GM12878 (cell line): Measurements from ENCODE around the gene KCTD14. TPM values are rescaled to one million over a fixed set of nuclear protein-coding genes. Genes with fewer than 3 reads are reported as not detected.

Source experiments
- ATAC-seq: fragments of 200-7000 bp; cut with Tn5 transposase; 3 replicates; pipeline ENCODE4 v1.9.1; 2020; ENCODE audit warnings: mild to moderate bottlenecking, moderate library complexity
- BruUV-seq: library from RNA; stranded (reverse); fragments of 400-500 nt; replicated peaks from 2 replicates; lab custom pipeline; 2021; lab: Mats Ljungman, UMichigan
- CTCF ChIA-PET: fragments of 300-600 bp; sonication (Branson Sonifier 250); formaldehyde crosslinking; extraction: SDS; loops from one replicate; lab custom pipeline; 2021; ENCODE audit warnings: inconsistent platforms; lab: Yijun Ruan, JAX
- POLR2A ChIA-PET: fragments of 350-600 bp; formaldehyde crosslinking; extraction: SDS; loops from one replicate; lab custom pipeline; 2021; ENCODE audit warnings: inconsistent platforms; lab: Charles Lee
- RAD21 ChIA-PET: fragments of 300-600 bp; sonication (Branson Sonifier 250); formaldehyde crosslinking; loops from one replicate; lab custom pipeline; 2023; ENCODE audit warnings: antibody characterized with exemption; ENCODE audit not compliant: unreplicated experiment; lab: Charles Lee
- SMC1A ChIA-PET: fragments of 300-600 bp; sonication (Branson Sonifier 250); formaldehyde crosslinking; loops from one replicate; lab custom pipeline; 2023; ENCODE audit not compliant: unreplicated experiment, uncharacterized antibody; lab: Charles Lee
- DNase-seq: peaks from one replicate; pipeline ENCODE4 v3.0.0-alpha.2; 2011; ENCODE audit warnings: low read depth, low spot score
- FAIRE-seq: peaks from 3 replicates; lab custom pipeline; 2011; peaks lifted over from hg19 to GRCh38; lab: Jason Lieb, UNC
- H2AFZ ChIP-seq: 2 replicates; pipeline ENCODE4 v1.6.0; 2011; ENCODE audit warnings: low read depth, low read length, control low read depth; ENCODE audit not compliant: control insufficient read depth
- H3K27ac ChIP-seq: 2 replicates; pipeline ENCODE4 v1.5.1; 2011; ENCODE audit warnings: control low read depth; ENCODE audit not compliant: control insufficient read depth, insufficient read depth
- H3K27me3 ChIP-seq, 2 experiments: replicated peaks in 1 of 2; 2 replicates each; pipeline versions ENCODE4 v1.6.0 to v1.6.1; 2011; ENCODE audit warnings: low read length in 1 of 2; ENCODE audit not compliant: control insufficient read depth in 2 of 2, insufficient read depth in 2 of 2
- H3K36me3 ChIP-seq, 2 experiments: 2 replicates each; pipeline ENCODE4 v1.5.1; 2011; ENCODE audit warnings: low read length in 1 of 2; ENCODE audit not compliant: control insufficient read depth in 2 of 2, insufficient read depth in 2 of 2
- H3K4me1 ChIP-seq: 2 replicates; pipeline ENCODE4 v1.6.1; 2011; ENCODE audit warnings: mild to moderate bottlenecking, low read length, moderate library complexity, mixed read lengths; ENCODE audit not compliant: control insufficient read depth, insufficient read depth
- H3K4me2 ChIP-seq: 2 replicates; pipeline ENCODE4 v1.6.0; 2011; ENCODE audit warnings: control low read depth; ENCODE audit not compliant: control insufficient read depth, insufficient read depth
- H3K4me3 ChIP-seq: fragments of 200-600 bp; sonication (generic); 2 replicates; pipeline ENCODE4 v1.5.1; 2016
- H3K79me2 ChIP-seq: 2 replicates; pipeline ENCODE4 v1.6.0; 2011; ENCODE audit warnings: low read length; ENCODE audit not compliant: control insufficient read depth, insufficient read depth
- H3K9ac ChIP-seq: 2 replicates; pipeline ENCODE4 v1.8.0; 2011; ENCODE audit warnings: low read length, control low read depth, mixed read lengths; ENCODE audit not compliant: control insufficient read depth, insufficient read depth
- H3K9me3 ChIP-seq: replicated peaks from 3 replicates; pipeline ENCODE4 v1.5.1; 2011; ENCODE audit warnings: mild to moderate bottlenecking, low read length; ENCODE audit not compliant: control insufficient read depth, insufficient read depth
- H4K20me1 ChIP-seq: 2 replicates; pipeline ENCODE4 v1.6.0; 2011; ENCODE audit not compliant: control insufficient read depth, insufficient read depth
- ATF7 ChIP-seq: fragments of 450-650 bp; IDR thresholded peaks from 2 replicates; pipeline ENCODE4 v1.6.1; 2016; ENCODE audit warnings: low read depth, mild to moderate bottlenecking
- BMI1 ChIP-seq: fragments of 450-650 bp; IDR thresholded peaks from 2 replicates; pipeline ENCODE4 v1.6.1; 2016; ENCODE audit warnings: mild to moderate bottlenecking, moderate library complexity, borderline replicate concordance
- CHD1 ChIP-seq: IDR thresholded peaks from 2 replicates; pipeline ENCODE4 v1.6.1; 2012; ENCODE audit warnings: low read depth, low read length, improper control_type of control experiment
- CREB1 ChIP-seq: IDR thresholded peaks from 2 replicates; pipeline ENCODE4 v1.6.1; 2012; ENCODE audit warnings: low read depth, mild to moderate bottlenecking, inconsistent platforms
- EP300 ChIP-seq, 2 experiments: fragments of 150-350 bp in 1 of 2; IDR thresholded peaks; 2 replicates each; pipeline ENCODE4 v1.6.1; 2011 to 2012; ENCODE audit warnings: low read depth in 2 of 2, low read length in 2 of 2, borderline replicate concordance in 1 of 2, improper control_type of control experiment in 1 of 2, inconsistent platforms in 1 of 2; ENCODE audit not compliant: control insufficient read depth in 1 of 2
- FOXK2 ChIP-seq: fragments of 450-650 bp; IDR thresholded peaks from 2 replicates; pipeline ENCODE4 v1.6.1; 2017; ENCODE audit warnings: mild to moderate bottlenecking, moderate library complexity
- IRF4 ChIP-seq: IDR thresholded peaks from 2 replicates; pipeline ENCODE4 v1.6.1; 2011; ENCODE audit warnings: low read depth, low read length
- JUNB ChIP-seq: IDR thresholded peaks from 2 replicates; pipeline ENCODE4 v1.6.1; 2016; ENCODE audit warnings: antibody characterized with exemption, mild to moderate bottlenecking
- RFX5 ChIP-seq: IDR thresholded peaks from 2 replicates; pipeline ENCODE4 v1.6.1; 2011; ENCODE audit warnings: low read depth, low read length, improper control_type of control experiment
- SMAD1 ChIP-seq: fragments of 450-650 bp; IDR thresholded peaks from 2 replicates; pipeline ENCODE4 v1.6.1; 2018; ENCODE audit warnings: mild to moderate bottlenecking, low read depth; ENCODE audit not compliant: partially characterized antibody
- SMARCA5 ChIP-seq: fragments of 450-650 bp; IDR thresholded peaks from 2 replicates; pipeline ENCODE4 v1.6.1; 2017; ENCODE audit warnings: mild to moderate bottlenecking
- STAT3 ChIP-seq: IDR thresholded peaks from 2 replicates; pipeline ENCODE4 v1.6.1; 2011; ENCODE audit warnings: low read depth, low read length, improper control_type of control experiment
- SUZ12 ChIP-seq: fragments of 200-600 bp; sonication (generic); IDR thresholded peaks from one replicate; pipeline ENCODE4 v1.6.1; 2018; ENCODE audit warnings: antibody characterized with exemption, mild to moderate bottlenecking; ENCODE audit not compliant: unreplicated experiment
- TARDBP ChIP-seq: IDR thresholded peaks from 2 replicates; pipeline ENCODE4 v1.6.1; 2016; ENCODE audit warnings: borderline replicate concordance
- YBX1 ChIP-seq: fragments of 450-650 bp; IDR thresholded peaks from 2 replicates; pipeline ENCODE4 v1.6.1; 2016; ENCODE audit warnings: antibody characterized with exemption
- ZNF24 ChIP-seq: fragments of 450-650 bp; IDR thresholded peaks from 2 replicates; pipeline ENCODE4 v1.6.1; 2017; ENCODE audit warnings: antibody characterized with exemption, mild to moderate bottlenecking
- ZNF384 ChIP-seq: IDR thresholded peaks from 2 replicates; pipeline ENCODE4 v1.6.1; 2012; ENCODE audit warnings: low read depth, mild to moderate bottlenecking, low read length, improper control_type of control experiment, borderline replicate concordance
- WGBS: methylation state at CpG from one replicate; pipeline ENCODE4 v1.1.6; 2016; ENCODE audit warnings: low lambda C conversion rate; ENCODE audit not compliant: insufficient replicate concordance, insufficient coverage; ENCODE audit errors: missing lambda C conversion rate; 5-methylcytosine and 5-hydroxymethylcytosine counted together
- in situ Hi-C: fragments of 300-500 bp; cut with MboI; formaldehyde crosslinking; loops from 9 replicates; pipeline ENCODE4 v1.14.3; 2018; ENCODE audit warnings: mixed read lengths
- intact Hi-C: fragments of 100-400 bp; cut with micrococcal nuclease; formaldehyde crosslinking; loops from one replicate; pipeline ENCODE4 v1.14.2; 2022; ENCODE audit not compliant: unreplicated experiment
- polyA plus RNA-seq, 11 experiments: library from polyadenylated mRNA; depleted of rRNA in 4 of 11; unstranded in 6 of 11; stranded (reverse) in 5 of 11; fragments of >200 nt; fragmentation: Nextera tagmentation in 4 of 11; fragmentation: Illumina TruSeq in 1 of 11; extraction: Ambion mirVana in 4 of 11; extraction: Trizol in 1 of 11; gene quantifications; 1 replicate in 1 of 11; 2 replicates in 10 of 11; pipeline versions ENCODE4 v1.2.1 to v1.2.3, GENCODE V29; 2011 to 2016; ENCODE audit warnings: inconsistent platforms in 2 of 11, missing spikeins in 2 of 11, low read depth in 1 of 11
- total RNA-seq, 4 experiments: library from RNA; depleted of rRNA in 3 of 4; stranded (reverse); fragments of >200 nt in 3 of 4; fragmentation: Illumina TruSeq in 1 of 4; extraction: Trizol in 1 of 4; gene quantifications; 2 replicates each; pipeline versions ENCODE4 v1.2.1 to v1.2.3, GENCODE V29; 2013 to 2021
- TF ChIP-seq, protein P1 (sequence below): fragments of 450-650 bp; IDR thresholded peaks from 2 replicates; pipeline ENCODE4 v1.6.1; 2018; ENCODE audit warnings: mild to moderate bottlenecking, low read depth, moderate library complexity; ENCODE audit not compliant: partially characterized antibody
- TF ChIP-seq, protein P2 (sequence below): fragments of 150-350 bp; IDR thresholded peaks from 2 replicates; pipeline ENCODE4 v1.6.1; 2014; ENCODE audit warnings: mild to moderate bottlenecking, low read depth, low read length
- TF ChIP-seq, protein P3 (sequence below): fragments of 450-650 bp; IDR thresholded peaks from 2 replicates; pipeline ENCODE4 v1.6.1; 2014; ENCODE audit warnings: mild to moderate bottlenecking

The KCTD14 gene
- total and polyA plus RNA-seq, 10 of the 15 experiments (the other 5 are each of a cell fraction or from before 2014, with no cell fraction given): 0.11 to 0.63 (median 0.48) TPM

DNA sequence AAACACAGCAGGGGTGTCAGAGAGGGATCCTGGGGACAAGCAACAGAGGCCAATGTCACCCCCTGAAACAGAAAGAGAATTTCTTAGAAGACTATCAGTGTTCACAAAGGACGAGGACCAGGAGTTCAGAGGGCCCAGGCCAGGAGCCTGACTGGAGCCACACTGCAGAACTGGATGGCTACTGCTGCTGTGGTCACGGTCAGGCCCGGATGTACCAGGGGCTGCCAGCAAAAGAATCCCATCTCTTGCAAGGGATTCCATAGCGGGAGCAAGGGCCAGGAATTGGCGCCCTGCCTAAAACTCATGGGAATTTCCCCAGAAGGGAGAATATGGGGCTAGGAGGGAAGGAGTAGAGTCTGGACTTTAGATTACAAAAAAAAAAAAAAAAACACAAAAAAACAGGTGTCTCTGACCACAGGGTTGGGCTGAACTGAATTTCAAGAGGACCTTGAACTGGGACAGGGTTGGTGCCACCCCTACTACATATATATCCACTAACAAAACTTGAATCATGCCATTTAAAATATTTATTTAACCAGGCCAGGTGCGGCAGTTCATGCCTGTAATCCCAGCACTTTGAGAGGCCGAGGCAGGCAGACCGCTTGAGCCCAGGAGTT lies 15.7 kb upstream of the KCTD14 start:
- no peaks in the 10 kb centered on the region for H3K9me3 ChIP-seq
- 92% methylated on average over 8 of the region's 8 CpGs for WGBS
- DNase-seq (no peak), ATAC-seq (no peak), FAIRE-seq (no peak)
- H3K9ac ChIP-seq: no peak overlapping the region
- no peak overlapping the region for H3K4me3 ChIP-seq
- intact Hi-C loops: no loop called here
- no TSS peak for BruUV-seq
- ChIA-PET POLR2A (interaction anchor here (0.6 to 0.9 kb wide), 2 partner anchors 12 to 18 kb away, joined by 3 read pairs; no protein-coding TSS in a partner anchor), RAD21 (interaction anchor here (0.8 to 2.5 kb wide), 2 partner anchors 8 to 44 kb away, joined by 3 to 9 read pairs; no protein-coding TSS in a partner anchor), CTCF (interaction anchor here (1.2 kb wide), 1 partner anchor 18 kb away, joined by 3 read pairs; no protein-coding TSS in a partner anchor), SMC1A (interaction anchor here (0.6 to 1.3 kb wide), 2 partner anchors 18 to 263 kb away, joined by 3 to 6 read pairs; no protein-coding TSS in a partner anchor)
- H3K4me1 ChIP-seq: peaks cover 7% of the 10 kb centered on the region
- H2AFZ ChIP-seq: no peak overlapping the region
- H3K4me2 ChIP-seq: no peak overlapping the region
- H3K27ac ChIP-seq: no peak overlapping the region
- H3K27me3 ChIP-seq: no peaks in the 10 kb centered on the region
- no peaks in the 10 kb centered on the region for H3K36me3 ChIP-seq
- H3K79me2 ChIP-seq: no peaks in the 10 kb centered on the region
- in situ Hi-C loops: no loop called here
- no peaks in the 10 kb centered on the region for H4K20me1 ChIP-seq
- TF ChIP-seq, protein P1, sequence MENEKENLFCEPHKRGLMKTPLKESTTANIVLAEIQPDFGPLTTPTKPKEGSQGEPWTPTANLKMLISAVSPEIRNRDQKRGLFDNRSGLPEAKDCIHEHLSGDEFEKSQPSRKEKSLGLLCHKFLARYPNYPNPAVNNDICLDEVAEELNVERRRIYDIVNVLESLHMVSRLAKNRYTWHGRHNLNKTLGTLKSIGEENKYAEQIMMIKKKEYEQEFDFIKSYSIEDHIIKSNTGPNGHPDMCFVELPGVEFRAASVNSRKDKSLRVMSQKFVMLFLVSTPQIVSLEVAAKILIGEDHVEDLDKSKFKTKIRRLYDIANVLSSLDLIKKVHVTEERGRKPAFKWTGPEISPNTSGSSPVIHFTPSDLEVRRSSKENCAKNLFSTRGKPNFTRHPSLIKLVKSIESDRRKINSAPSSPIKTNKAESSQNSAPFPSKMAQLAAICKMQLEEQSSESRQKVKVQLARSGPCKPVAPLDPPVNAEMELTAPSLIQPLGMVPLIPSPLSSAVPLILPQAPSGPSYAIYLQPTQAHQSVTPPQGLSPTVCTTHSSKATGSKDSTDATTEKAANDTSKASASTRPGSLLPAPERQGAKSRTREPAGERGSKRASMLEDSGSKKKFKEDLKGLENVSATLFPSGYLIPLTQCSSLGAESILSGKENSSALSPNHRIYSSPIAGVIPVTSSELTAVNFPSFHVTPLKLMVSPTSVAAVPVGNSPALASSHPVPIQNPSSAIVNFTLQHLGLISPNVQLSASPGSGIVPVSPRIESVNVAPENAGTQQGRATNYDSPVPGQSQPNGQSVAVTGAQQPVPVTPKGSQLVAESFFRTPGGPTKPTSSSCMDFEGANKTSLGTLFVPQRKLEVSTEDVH: no peak
- TF ChIP-seq, protein P2, sequence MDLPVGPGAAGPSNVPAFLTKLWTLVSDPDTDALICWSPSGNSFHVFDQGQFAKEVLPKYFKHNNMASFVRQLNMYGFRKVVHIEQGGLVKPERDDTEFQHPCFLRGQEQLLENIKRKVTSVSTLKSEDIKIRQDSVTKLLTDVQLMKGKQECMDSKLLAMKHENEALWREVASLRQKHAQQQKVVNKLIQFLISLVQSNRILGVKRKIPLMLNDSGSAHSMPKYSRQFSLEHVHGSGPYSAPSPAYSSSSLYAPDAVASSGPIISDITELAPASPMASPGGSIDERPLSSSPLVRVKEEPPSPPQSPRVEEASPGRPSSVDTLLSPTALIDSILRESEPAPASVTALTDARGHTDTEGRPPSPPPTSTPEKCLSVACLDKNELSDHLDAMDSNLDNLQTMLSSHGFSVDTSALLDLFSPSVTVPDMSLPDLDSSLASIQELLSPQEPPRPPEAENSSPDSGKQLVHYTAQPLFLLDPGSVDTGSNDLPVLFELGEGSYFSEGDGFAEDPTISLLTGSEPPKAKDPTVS: no peak
- no peak for TF ChIP-seq SMARCA5
- TF ChIP-seq BMI1: no peak
- no peak for TF ChIP-seq CHD1
- TF ChIP-seq, protein P3, sequence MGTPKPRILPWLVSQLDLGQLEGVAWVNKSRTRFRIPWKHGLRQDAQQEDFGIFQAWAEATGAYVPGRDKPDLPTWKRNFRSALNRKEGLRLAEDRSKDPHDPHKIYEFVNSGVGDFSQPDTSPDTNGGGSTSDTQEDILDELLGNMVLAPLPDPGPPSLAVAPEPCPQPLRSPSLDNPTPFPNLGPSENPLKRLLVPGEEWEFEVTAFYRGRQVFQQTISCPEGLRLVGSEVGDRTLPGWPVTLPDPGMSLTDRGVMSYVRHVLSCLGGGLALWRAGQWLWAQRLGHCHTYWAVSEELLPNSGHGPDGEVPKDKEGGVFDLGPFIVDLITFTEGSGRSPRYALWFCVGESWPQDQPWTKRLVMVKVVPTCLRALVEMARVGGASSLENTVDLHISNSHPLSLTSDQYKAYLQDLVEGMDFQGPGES: no peak
- no peak for TF ChIP-seq FOXK2
- no peak for TF ChIP-seq RFX5
- no peak for TF ChIP-seq SUZ12
- no peak for TF ChIP-seq SMAD1
- no peak for TF ChIP-seq IRF4
- TF ChIP-seq YBX1: no peak
- TF ChIP-seq CREB1: no peak
- no peak for TF ChIP-seq JUNB
- no peak for TF ChIP-seq STAT3
- TF ChIP-seq ZNF384: no peak
- no peak for TF ChIP-seq ZNF24
- TF ChIP-seq EP300 (IDR thresholded peaks at IDR 0.05; ENCODE audit: borderline replicate concordance in 1 of 2, control insufficient read depth in 1 of 2, low read depth in 2 of 2, low read length in 2 of 2): no peak
- TF ChIP-seq TARDBP: no peak
- no peak for TF ChIP-seq ATF7
